NT2/D1 (cell line): ENCODE measurements around the gene DENND1B.

ENCODE experiments used
- DNase-seq: peaks from one replicate; pipeline ENCODE4 v3.0.0-alpha.2; 2011; ENCODE audit warnings: low read depth, low spot score
- H3K27me3 ChIP-seq: 2 replicates; pipeline ENCODE4 v1.6.0; 2011; ENCODE audit warnings: mild to moderate bottlenecking; ENCODE audit not compliant: insufficient read length, insufficient read depth
- H3K36me3 ChIP-seq: 2 replicates; pipeline ENCODE4 v1.6.1; 2011; ENCODE audit warnings: mild to moderate bottlenecking, low read length, mixed read lengths; ENCODE audit not compliant: insufficient read depth, insufficient read length
- H3K4me1 ChIP-seq: 2 replicates; pipeline ENCODE4 v1.5.1; 2011; ENCODE audit not compliant: insufficient read depth, insufficient read length
- H3K4me3 ChIP-seq: 2 replicates; pipeline ENCODE4 v1.5.1; 2011; ENCODE audit warnings: low read depth; ENCODE audit not compliant: insufficient read length
- H3K9ac ChIP-seq: 2 replicates; pipeline ENCODE4 v1.6.0; 2011; ENCODE audit warnings: low read depth; ENCODE audit not compliant: insufficient read length
- H3K9me3 ChIP-seq: 2 replicates; pipeline ENCODE4 v1.5.1; 2011; ENCODE audit warnings: mild to moderate bottlenecking, low read length; ENCODE audit not compliant: insufficient read depth
- SUZ12 ChIP-seq: IDR thresholded peaks from 2 replicates; pipeline ENCODE4 v1.6.1; 2011; ENCODE audit not compliant: insufficient read length, insufficient read depth; ENCODE audit errors: extremely low read depth
- YY1 ChIP-seq: IDR thresholded peaks from 2 replicates; pipeline ENCODE4 v1.6.1; 2011; ENCODE audit not compliant: insufficient read length, insufficient read depth
- ZNF274 ChIP-seq: IDR thresholded peaks from 2 replicates; pipeline ENCODE4 v1.6.1; 2011; ENCODE audit warnings: mild to moderate bottlenecking, low read depth, low read length

DENND1B gene

GRCh38 chr1:197486946-197487345 lies 288.3 kb downstream of the DENND1B start:
- no peaks in the 10 kb centered on the region for H3K4me1 ChIP-seq
- no peak overlapping the region for H3K9ac ChIP-seq
- no peak for TF ChIP-seq SUZ12
- TF ChIP-seq YY1, result no peak
- TF ChIP-seq ZNF274, result no peak
- no peaks in the 10 kb centered on the region for H3K36me3 ChIP-seq
- DNase-seq, result no peak
- no peaks in the 10 kb centered on the region for H3K9me3 ChIP-seq
- no peak overlapping the region for H3K4me3 ChIP-seq
- H3K27me3 ChIP-seq, result no peaks in the 10 kb centered on the region

GRCh38 chr1:197485790-197486189 lies 289.5 kb downstream of the DENND1B start:
- no peaks in the 10 kb centered on the region for H3K4me1 ChIP-seq
- no peak overlapping the region for H3K4me3 ChIP-seq
- no peaks in the 10 kb centered on the region for H3K36me3 ChIP-seq
- H3K9ac ChIP-seq, result no peak overlapping the region
- no peaks in the 10 kb centered on the region for H3K27me3 ChIP-seq
- TF ChIP-seq ZNF274 (no peak), YY1 (no peak), SUZ12 (no peak)
- no peak for DNase-seq
- H3K9me3 ChIP-seq, result no peaks in the 10 kb centered on the region

DNA sequence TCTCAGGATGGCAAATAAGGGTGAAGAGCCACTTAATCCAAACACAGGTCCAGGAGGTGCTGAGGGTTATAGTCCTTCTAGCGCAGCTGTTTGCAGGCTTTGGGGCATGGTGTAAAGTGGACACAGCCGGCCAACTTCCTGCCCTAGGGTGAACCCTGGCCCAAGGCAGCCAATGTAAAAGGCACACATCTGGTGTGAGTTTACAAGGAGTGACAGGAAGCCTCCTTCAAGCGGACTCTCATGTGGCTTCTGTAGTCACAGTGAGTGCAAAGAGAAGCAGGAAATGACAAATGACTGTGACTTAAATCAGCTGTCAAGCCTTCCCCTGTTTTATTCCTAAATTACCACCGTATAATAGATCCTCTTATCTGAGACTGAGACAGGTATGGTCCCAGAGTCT lies 294.2 kb downstream of the DENND1B start:
- no peaks in the 10 kb centered on the region for H3K27me3 ChIP-seq
- no peaks in the 10 kb centered on the region for H3K4me1 ChIP-seq
- H3K9me3 ChIP-seq, result no peaks in the 10 kb centered on the region
- no peak overlapping the region for H3K4me3 ChIP-seq
- H3K9ac ChIP-seq, result no peak overlapping the region
- TF ChIP-seq YY1 (no peak), ZNF274 (no peak), SUZ12 (no peak)
- no peaks in the 10 kb centered on the region for H3K36me3 ChIP-seq
- no peak for DNase-seq

DNA sequence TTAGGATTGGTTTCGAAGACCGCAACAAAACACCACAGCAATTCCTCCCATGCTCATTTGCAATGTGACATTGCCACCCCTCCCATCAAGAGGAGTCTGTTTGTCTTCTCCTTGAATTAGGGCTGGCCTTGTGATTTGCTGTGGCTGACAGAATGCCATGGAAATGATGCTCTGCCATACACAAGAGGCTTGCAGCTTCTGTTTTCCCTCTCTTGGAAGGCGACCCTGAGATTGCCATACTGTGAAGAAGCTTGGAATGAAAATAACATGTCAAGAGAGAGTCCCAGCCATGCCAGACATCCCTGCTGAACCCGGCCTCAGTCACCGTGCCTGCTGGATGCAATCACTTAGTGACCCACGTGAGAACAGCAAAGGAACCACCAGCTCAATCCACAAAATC lies 294.8 kb downstream of the DENND1B start:
- no peak overlapping the region for H3K4me3 ChIP-seq
- H3K9me3 ChIP-seq, result no peaks in the 10 kb centered on the region
- no peaks in the 10 kb centered on the region for H3K4me1 ChIP-seq
- no peak for DNase-seq
- no peak for TF ChIP-seq YY1
- TF ChIP-seq ZNF274, result no peak
- TF ChIP-seq SUZ12, result no peak
- H3K9ac ChIP-seq, result no peak overlapping the region
- H3K27me3 ChIP-seq, result no peaks in the 10 kb centered on the region
- H3K36me3 ChIP-seq, result no peaks in the 10 kb centered on the region

DNA sequence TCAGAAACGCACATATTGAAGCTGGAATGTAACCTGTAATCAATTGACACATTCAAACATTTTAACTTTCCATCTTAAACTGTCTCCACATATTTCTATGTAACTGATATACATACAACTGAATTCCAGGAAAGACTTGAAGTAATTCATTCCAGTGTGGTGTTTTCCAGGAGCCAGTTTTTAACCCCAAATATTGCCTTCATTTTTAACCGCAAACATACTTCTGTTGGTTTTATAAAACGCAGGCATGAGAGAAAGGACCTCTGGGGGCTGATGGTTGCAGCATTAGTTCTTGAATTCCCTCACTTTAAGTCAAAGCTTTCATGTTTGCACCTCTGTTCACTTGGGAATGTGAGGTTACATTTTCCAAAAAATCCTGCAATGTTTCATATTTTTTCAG lies 303.1 kb downstream of the DENND1B start:
- no peak for DNase-seq
- no peak overlapping the region for H3K9ac ChIP-seq
- H3K4me1 ChIP-seq, result no peaks in the 10 kb centered on the region
- no peak overlapping the region for H3K4me3 ChIP-seq
- H3K9me3 ChIP-seq, result no peaks in the 10 kb centered on the region
- no peaks in the 10 kb centered on the region for H3K27me3 ChIP-seq
- H3K36me3 ChIP-seq, result no peaks in the 10 kb centered on the region
- TF ChIP-seq YY1 (no peak), SUZ12 (no peak), ZNF274 (no peak)

- H3K27me3 ChIP-seq, result no peaks in the 10 kb centered on the region
- H3K4me1 ChIP-seq, result no peaks in the 10 kb centered on the region
- no peaks in the 10 kb centered on the region for H3K36me3 ChIP-seq
- no peak for TF ChIP-seq SUZ12
- no peak for TF ChIP-seq ZNF274
- TF ChIP-seq YY1, result no peak
- no peak for DNase-seq
- no peak overlapping the region for H3K4me3 ChIP-seq
- no peaks in the 10 kb centered on the region for H3K9me3 ChIP-seq
- no peak overlapping the region for H3K9ac ChIP-seq
Measured at GRCh38 chr1:197471248-197471985, 303.9 kb downstream of the DENND1B start.

- Histone ChIP-seq H3K4me1 (no peaks in the 10 kb centered on the region), H3K9ac (no peak overlapping the region), H3K36me3 (no peaks in the 10 kb centered on the region), H3K9me3 (no peaks in the 10 kb centered on the region), H3K4me3 (no peak overlapping the region), H3K27me3 (no peaks in the 10 kb centered on the region)
- no peak for TF ChIP-seq YY1
- TF ChIP-seq ZNF274, result no peak
- no peak for TF ChIP-seq SUZ12
- DNase-seq, result no peak
Measured at GRCh38 chr1:197470330-197470729, 304.9 kb downstream of the DENND1B start.
